Ishikawa (cell line): ENCODE data around the gene LURAP1L.

ENCODE experiments used
- REST ChIP-seq: IDR thresholded peaks from 2 replicates; pipeline ENCODE4 v1.6.1; 2012; ENCODE audit warnings: low read depth, mild to moderate bottlenecking
- TAF1 ChIP-seq: IDR thresholded peaks from 2 replicates; pipeline ENCODE4 v1.6.1; 2012; ENCODE audit warnings: low read depth, mild to moderate bottlenecking

DNA sequence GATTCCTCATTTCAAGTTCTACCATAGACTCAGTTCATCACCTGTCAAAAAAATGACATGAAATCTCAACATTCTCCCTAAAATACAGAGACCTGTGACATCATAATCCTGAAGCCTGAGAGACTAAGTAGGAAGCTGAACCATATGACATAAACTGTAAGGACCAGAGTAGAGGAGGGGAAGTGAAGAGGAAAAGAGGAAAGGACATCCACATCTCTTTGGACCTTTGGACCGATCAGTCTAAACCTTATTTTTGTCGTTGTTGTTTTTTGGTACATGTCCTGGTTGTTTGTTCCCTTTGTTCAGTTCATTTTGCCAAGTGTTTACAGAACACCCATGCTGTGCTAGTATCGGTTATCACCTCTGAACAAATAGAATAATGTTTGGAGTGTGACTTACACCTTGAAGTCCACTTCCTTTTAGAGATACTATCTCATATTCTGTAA is 41.9 kb downstream of the LURAP1L start:
- no peak for TF ChIP-seq TAF1
- TF ChIP-seq REST: no peak
